SK-N-SH (cell line): ENCODE data around the gene VPS36. TPM values are rescaled to one million over a fixed set of nuclear protein-coding genes. Genes with fewer than 3 reads are reported as not detected.

Experiments
- CTCF ChIA-PET: fragments of 300-600, 350-600 bp; formaldehyde crosslinking; extraction: SDS; loops from one replicate; lab custom pipeline; 2021; lab: Yijun Ruan, JAX
- POLR2A ChIA-PET: fragments of 350-600 bp; sonication (Branson Sonifier 250); formaldehyde crosslinking; extraction: SDS; loops from one replicate; lab custom pipeline; 2020; ENCODE audit warnings: antibody characterized with exemption, inconsistent platforms; lab: Yijun Ruan, JAX
- DNase-seq: peaks from one replicate; pipeline ENCODE4 v3.0.0; 2012
- H2AFZ ChIP-seq: fragments of 200-600 bp; sonication (generic); 2 replicates; pipeline ENCODE4 v1.8.1; 2016; ENCODE audit warnings: antibody characterized with exemption, mild to moderate bottlenecking, low read depth
- H3F3A ChIP-seq: fragments of 200-600 bp; sonication (generic); replicated peaks from 2 replicates; pipeline ENCODE3; 2016; ENCODE audit warnings: antibody characterized with exemption, mild to moderate bottlenecking; ENCODE audit not compliant: insufficient read depth
- H3K27ac ChIP-seq, 2 experiments: fragments of 200-500 bp in 1 of 2; fragments of 200-600 bp in 1 of 2; sonication (Bioruptor generic) in 1 of 2; sonication (generic), shearing (Covaris generic) in 1 of 2; 2 replicates each; pipeline versions ENCODE4 v1.5.1 to v1.6.1; 2014 to 2016; ENCODE audit warnings: low read depth in 2 of 2, inconsistent platforms in 1 of 2, low read length in 1 of 2, mild to moderate bottlenecking in 1 of 2, mixed read lengths in 1 of 2
- H3K27me3 ChIP-seq: fragments of 200-600 bp; sonication (generic), shearing (Covaris generic); 2 replicates; pipeline ENCODE4 v1.6.1; 2016; ENCODE audit warnings: mixed run types; ENCODE audit not compliant: insufficient read depth
- H3K36me3 ChIP-seq, 2 experiments: fragments of 200-500 bp in 1 of 2; fragments of 200-600 bp in 1 of 2; sonication (Bioruptor generic) in 1 of 2; sonication (generic) in 1 of 2; replicated peaks in 1 of 2; 2 replicates each; pipeline versions ENCODE3 to v1.5.1; 2014 to 2016; ENCODE audit warnings: low read length in 1 of 2, mild to moderate bottlenecking in 1 of 2; ENCODE audit not compliant: insufficient read depth in 2 of 2, control insufficient read depth in 1 of 2
- H3K4me1 ChIP-seq, 2 experiments: fragments of 200-500 bp in 1 of 2; fragments of 200-600 bp in 1 of 2; sonication (Bioruptor generic) in 1 of 2; sonication (generic), shearing (Covaris generic) in 1 of 2; 2 replicates each; pipeline versions ENCODE4 v1.5.1 to v1.6.1; 2014 to 2016; ENCODE audit warnings: low read depth in 1 of 2, low read length in 1 of 2, mixed run types in 1 of 2; ENCODE audit not compliant: insufficient read depth in 2 of 2, control insufficient read depth in 1 of 2
- H3K4me2 ChIP-seq: fragments of 200-600 bp; sonication (generic), shearing (Covaris generic); 2 replicates; pipeline ENCODE4 v1.6.1; 2017; ENCODE audit warnings: mixed run types
- H3K4me3 ChIP-seq, 2 experiments: fragments of 200-500 bp in 1 of 2; fragments of 200-600 bp in 1 of 2; sonication (Bioruptor generic) in 1 of 2; sonication (generic), shearing (Covaris generic) in 1 of 2; 2 replicates each; pipeline versions ENCODE4 v1.5.1 to v1.8.1; 2014 to 2016; ENCODE audit warnings: low read depth in 2 of 2, inconsistent platforms in 1 of 2, low read length in 1 of 2, mild to moderate bottlenecking in 1 of 2, mixed read lengths in 1 of 2, moderate library complexity in 1 of 2
- H3K79me2 ChIP-seq: fragments of 200-600 bp; sonication (generic); 2 replicates; pipeline ENCODE4 v1.8.1; 2017; ENCODE audit warnings: mild to moderate bottlenecking; ENCODE audit not compliant: insufficient read depth
- H3K9ac ChIP-seq: fragments of 200-600 bp; sonication (generic); 2 replicates; pipeline ENCODE4 v1.6.1; 2017; ENCODE audit warnings: mixed run types
- H3K9me2 ChIP-seq: fragments of 200-600 bp; sonication (generic); 2 replicates; pipeline ENCODE4 v1.6.1; 2017; ENCODE audit warnings: mixed run types
- H3K9me3 ChIP-seq: fragments of 200-600 bp; sonication (generic); 2 replicates; pipeline ENCODE4 v1.6.1; 2017; ENCODE audit warnings: mixed run types, mild to moderate bottlenecking, moderate library complexity
- H4K20me1 ChIP-seq: fragments of 200-600 bp; sonication (generic); 2 replicates; pipeline ENCODE4 v1.6.1; 2017; ENCODE audit warnings: mild to moderate bottlenecking, mixed run types; ENCODE audit not compliant: insufficient read depth
- CHD2 ChIP-seq: fragments of 150-350 bp; IDR thresholded peaks from 2 replicates; pipeline ENCODE4 v1.6.1; 2018; ENCODE audit warnings: low read length; ENCODE audit not compliant: partially characterized antibody
- ELF1 ChIP-seq: IDR thresholded peaks from 2 replicates; pipeline ENCODE4 v1.4.0; 2012
- EP300 ChIP-seq, 2 experiments: IDR thresholded peaks; 2 replicates each; pipeline versions ENCODE4 v1.4.0 to v1.6.1; 2012; ENCODE audit warnings: borderline replicate concordance in 1 of 2, low read depth in 1 of 2, low read length in 1 of 2
- EZH2phosphoT487 ChIP-seq: fragments of 200-600 bp; sonication (generic); IDR thresholded peaks from 2 replicates; pipeline ENCODE4 v1.6.1; 2017; ENCODE audit warnings: low read depth, mixed run types, mild to moderate bottlenecking, antibody characterized with exemption, moderate library complexity, borderline replicate concordance
- FOSL2 ChIP-seq: IDR thresholded peaks from 2 replicates; pipeline ENCODE4 v1.4.0; 2012; ENCODE audit warnings: low read depth, mild to moderate bottlenecking, moderate library complexity, borderline replicate concordance
- FOXM1 ChIP-seq: IDR thresholded peaks from 2 replicates; pipeline ENCODE4 v1.4.0; 2012; ENCODE audit warnings: low read depth, mild to moderate bottlenecking
- MEF2A ChIP-seq: IDR thresholded peaks from 2 replicates; pipeline ENCODE4 v1.4.0; 2012; ENCODE audit warnings: low read depth, borderline replicate concordance
- MXI1 ChIP-seq: IDR thresholded peaks from 2 replicates; pipeline ENCODE4 v1.6.1; 2012; ENCODE audit warnings: mild to moderate bottlenecking, low read depth, low read length, improper control_type of control experiment
- NFIC ChIP-seq: IDR thresholded peaks from 2 replicates; pipeline ENCODE4 v1.4.0; 2012; ENCODE audit warnings: borderline replicate concordance
- POLR2AphosphoS5 ChIP-seq: IDR thresholded peaks from 2 replicates; pipeline ENCODE4 v1.6.1; 2012; ENCODE audit warnings: low read depth, low read length
- SIN3A ChIP-seq: IDR thresholded peaks from 2 replicates; pipeline ENCODE4 v1.6.1; 2012; ENCODE audit warnings: low read depth, mild to moderate bottlenecking, low read length, moderate library complexity, borderline replicate concordance
- TAF1 ChIP-seq: IDR thresholded peaks from 2 replicates; pipeline ENCODE4 v1.6.1; 2012; ENCODE audit warnings: low read depth, mild to moderate bottlenecking, low read length, moderate library complexity, borderline replicate concordance
- TCF12 ChIP-seq: IDR thresholded peaks from 2 replicates; pipeline ENCODE4 v1.4.0; 2012
- YY1 ChIP-seq: IDR thresholded peaks from 2 replicates; pipeline ENCODE4 v1.4.0; 2012; ENCODE audit warnings: low read depth, mild to moderate bottlenecking
- WGBS: methylation state at CpG from one replicate; pipeline ENCODE4 v1.1.6; 2017; ENCODE audit warnings: low lambda C conversion rate; 5-methylcytosine and 5-hydroxymethylcytosine counted together
- polyA plus RNA-seq, 3 experiments: library from polyadenylated mRNA; depleted of rRNA; stranded (reverse); fragments of >200 nt; gene quantifications; 2 replicates each; pipeline ENCODE4 v1.2.3, GENCODE V29; 2012
- TF ChIP-seq, protein P1 (sequence below): IDR thresholded peaks from 2 replicates; pipeline ENCODE4 v1.4.0; 2012; ENCODE audit warnings: low read depth, borderline replicate concordance
- TF ChIP-seq, protein P2 (sequence below): IDR thresholded peaks from 2 replicates; pipeline ENCODE4; 2012
- TF ChIP-seq, protein P3 (sequence below): IDR thresholded peaks from 2 replicates; pipeline ENCODE4 v1.6.1; 2012; ENCODE audit warnings: mild to moderate bottlenecking, low read depth, low read length, moderate library complexity
- TF ChIP-seq, protein P4 (sequence below): fragments of 150-350 bp; IDR thresholded peaks from 2 replicates; pipeline ENCODE4 v1.6.1; 2016; ENCODE audit warnings: mild to moderate bottlenecking, low read depth, low read length
- TF ChIP-seq, protein P5 (sequence below): fragments of 200-600 bp; sonication (generic); IDR thresholded peaks from 2 replicates; pipeline ENCODE4 v1.6.1; 2017; ENCODE audit warnings: antibody characterized with exemption, mild to moderate bottlenecking, moderate library complexity

VPS36 gene
- polyA plus RNA-seq, 1 of the 3 experiments (the other 2 are of a cell fraction), result 9.9 TPM

DNA sequence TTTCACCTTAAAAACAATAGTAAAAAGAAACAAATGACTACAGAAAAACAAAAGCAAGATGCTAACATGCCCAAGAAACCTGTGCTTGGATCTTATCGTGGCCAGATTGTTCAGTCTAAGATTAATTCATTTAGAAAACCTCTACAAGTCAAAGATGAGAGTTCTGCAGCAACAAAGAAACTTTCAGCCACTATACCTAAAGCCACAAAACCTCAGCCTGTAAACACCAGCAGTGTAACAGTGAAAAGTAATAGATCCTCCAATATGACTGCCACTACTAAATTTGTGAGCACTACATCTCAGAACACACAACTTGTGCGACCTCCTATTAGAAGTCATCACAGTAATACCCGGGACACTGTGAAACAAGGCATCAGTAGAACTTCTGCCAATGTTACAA lies 10.8 kb upstream of the VPS36 start:
- peaks cover 98% of the 10 kb centered on the region for H3K79me2 ChIP-seq
- POLR2A ChIA-PET, result no interaction called here

DNA sequence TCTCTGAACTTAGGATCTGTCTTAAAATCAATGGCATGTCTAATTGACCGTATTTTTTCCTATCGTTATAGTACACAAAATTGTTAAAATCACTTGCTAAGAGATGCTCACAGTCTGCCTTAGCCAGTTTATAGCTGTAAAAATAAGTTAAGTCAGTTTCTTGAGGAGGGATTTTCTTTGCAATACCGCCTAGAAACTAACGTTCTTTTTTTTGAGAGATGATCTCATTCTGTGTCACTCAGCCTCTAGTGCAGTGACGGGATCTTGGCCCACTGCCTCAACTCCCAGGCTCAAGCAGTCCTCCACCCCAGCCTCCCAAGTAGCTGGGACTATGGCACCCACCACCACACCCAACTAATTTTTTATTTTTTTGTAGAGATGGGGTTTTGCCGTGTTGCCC lies 9.2 kb upstream of the VPS36 start:
- CTCF ChIA-PET, result interaction anchor here (2.4 kb wide), 1 partner anchor 9 kb away, joined by 13 read pairs; no protein-coding TSS in a partner anchor
- 46% methylated on average over 6 of the region's 6 CpGs for WGBS
- TF ChIP-seq ELF1 (no peak), EP300 (IDR thresholded peaks at IDR 0.05; ENCODE audit: borderline replicate concordance in 1 of 2, low read depth in 1 of 2, low read length in 1 of 2) (no peak), CHD2 (no peak), NFIC (peak; percentile 73), MXI1 (no peak), MEF2A (no peak)
- TF ChIP-seq, protein P1, sequence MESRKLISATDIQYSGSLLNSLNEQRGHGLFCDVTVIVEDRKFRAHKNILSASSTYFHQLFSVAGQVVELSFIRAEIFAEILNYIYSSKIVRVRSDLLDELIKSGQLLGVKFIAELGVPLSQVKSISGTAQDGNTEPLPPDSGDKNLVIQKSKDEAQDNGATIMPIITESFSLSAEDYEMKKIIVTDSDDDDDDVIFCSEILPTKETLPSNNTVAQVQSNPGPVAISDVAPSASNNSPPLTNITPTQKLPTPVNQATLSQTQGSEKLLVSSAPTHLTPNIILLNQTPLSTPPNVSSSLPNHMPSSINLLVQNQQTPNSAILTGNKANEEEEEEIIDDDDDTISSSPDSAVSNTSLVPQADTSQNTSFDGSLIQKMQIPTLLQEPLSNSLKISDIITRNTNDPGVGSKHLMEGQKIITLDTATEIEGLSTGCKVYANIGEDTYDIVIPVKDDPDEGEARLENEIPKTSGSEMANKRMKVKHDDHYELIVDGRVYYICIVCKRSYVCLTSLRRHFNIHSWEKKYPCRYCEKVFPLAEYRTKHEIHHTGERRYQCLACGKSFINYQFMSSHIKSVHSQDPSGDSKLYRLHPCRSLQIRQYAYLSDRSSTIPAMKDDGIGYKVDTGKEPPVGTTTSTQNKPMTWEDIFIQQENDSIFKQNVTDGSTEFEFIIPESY, result no peak
- TF ChIP-seq, protein P2, sequence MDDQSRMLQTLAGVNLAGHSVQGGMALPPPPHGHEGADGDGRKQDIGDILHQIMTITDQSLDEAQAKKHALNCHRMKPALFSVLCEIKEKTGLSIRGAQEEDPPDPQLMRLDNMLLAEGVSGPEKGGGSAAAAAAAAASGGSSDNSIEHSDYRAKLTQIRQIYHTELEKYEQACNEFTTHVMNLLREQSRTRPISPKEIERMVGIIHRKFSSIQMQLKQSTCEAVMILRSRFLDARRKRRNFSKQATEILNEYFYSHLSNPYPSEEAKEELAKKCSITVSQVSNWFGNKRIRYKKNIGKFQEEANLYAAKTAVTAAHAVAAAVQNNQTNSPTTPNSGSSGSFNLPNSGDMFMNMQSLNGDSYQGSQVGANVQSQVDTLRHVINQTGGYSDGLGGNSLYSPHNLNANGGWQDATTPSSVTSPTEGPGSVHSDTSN, result peak; percentile 73
- TF ChIP-seq, protein P3, sequence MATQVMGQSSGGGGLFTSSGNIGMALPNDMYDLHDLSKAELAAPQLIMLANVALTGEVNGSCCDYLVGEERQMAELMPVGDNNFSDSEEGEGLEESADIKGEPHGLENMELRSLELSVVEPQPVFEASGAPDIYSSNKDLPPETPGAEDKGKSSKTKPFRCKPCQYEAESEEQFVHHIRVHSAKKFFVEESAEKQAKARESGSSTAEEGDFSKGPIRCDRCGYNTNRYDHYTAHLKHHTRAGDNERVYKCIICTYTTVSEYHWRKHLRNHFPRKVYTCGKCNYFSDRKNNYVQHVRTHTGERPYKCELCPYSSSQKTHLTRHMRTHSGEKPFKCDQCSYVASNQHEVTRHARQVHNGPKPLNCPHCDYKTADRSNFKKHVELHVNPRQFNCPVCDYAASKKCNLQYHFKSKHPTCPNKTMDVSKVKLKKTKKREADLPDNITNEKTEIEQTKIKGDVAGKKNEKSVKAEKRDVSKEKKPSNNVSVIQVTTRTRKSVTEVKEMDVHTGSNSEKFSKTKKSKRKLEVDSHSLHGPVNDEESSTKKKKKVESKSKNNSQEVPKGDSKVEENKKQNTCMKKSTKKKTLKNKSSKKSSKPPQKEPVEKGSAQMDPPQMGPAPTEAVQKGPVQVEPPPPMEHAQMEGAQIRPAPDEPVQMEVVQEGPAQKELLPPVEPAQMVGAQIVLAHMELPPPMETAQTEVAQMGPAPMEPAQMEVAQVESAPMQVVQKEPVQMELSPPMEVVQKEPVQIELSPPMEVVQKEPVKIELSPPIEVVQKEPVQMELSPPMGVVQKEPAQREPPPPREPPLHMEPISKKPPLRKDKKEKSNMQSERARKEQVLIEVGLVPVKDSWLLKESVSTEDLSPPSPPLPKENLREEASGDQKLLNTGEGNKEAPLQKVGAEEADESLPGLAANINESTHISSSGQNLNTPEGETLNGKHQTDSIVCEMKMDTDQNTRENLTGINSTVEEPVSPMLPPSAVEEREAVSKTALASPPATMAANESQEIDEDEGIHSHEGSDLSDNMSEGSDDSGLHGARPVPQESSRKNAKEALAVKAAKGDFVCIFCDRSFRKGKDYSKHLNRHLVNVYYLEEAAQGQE, result no peak
- TF ChIP-seq, protein P4, sequence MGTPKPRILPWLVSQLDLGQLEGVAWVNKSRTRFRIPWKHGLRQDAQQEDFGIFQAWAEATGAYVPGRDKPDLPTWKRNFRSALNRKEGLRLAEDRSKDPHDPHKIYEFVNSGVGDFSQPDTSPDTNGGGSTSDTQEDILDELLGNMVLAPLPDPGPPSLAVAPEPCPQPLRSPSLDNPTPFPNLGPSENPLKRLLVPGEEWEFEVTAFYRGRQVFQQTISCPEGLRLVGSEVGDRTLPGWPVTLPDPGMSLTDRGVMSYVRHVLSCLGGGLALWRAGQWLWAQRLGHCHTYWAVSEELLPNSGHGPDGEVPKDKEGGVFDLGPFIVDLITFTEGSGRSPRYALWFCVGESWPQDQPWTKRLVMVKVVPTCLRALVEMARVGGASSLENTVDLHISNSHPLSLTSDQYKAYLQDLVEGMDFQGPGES, result no peak

More for the DNA sequence above, 10.8 kb upstream of the VPS36 start:
- Histone ChIP-seq H2AFZ (no peak overlapping the region), H3K9me3 (no peaks in the 10 kb centered on the region), H3K4me1 (peaks cover 4 to 18% of the 10 kb centered on the region in 2 experiments; a peak in 3 of 4 replicates), H3K9me2 (no peaks in the 10 kb centered on the region), H3K27ac (peak overlapping the region in 1 of 2 experiments; percentile 6; a peak in 1 of 4 replicates), H3K36me3 (peaks cover 37 to 48% of the 10 kb centered on the region in 2 experiments), H3K27me3 (no peaks in the 10 kb centered on the region), H3K4me2 (0 out of 2 replicates have a peak overlapping the region, but pooled peaks have one; percentile 31), H3F3A (peaks cover 7% of the 10 kb centered on the region), H3K9ac (no peak overlapping the region), H3K4me3 (no peak overlapping the region), H4K20me1 (peaks cover 3% of the 10 kb centered on the region; the same call in 1 of the 2 replicates)
- CTCF ChIA-PET, result interaction anchor here (2.5 kb wide), 2 partner anchors 10 to 12 kb away, joined by 7 to 11 read pairs; partner anchors contain the start of gene VPS36
- TF ChIP-seq SIN3A (no peak), NFIC (no peak), EZH2phosphoT487 (no peak), FOXM1 (no peak), TCF12 (no peak), POLR2AphosphoS5 (no peak), YY1 (no peak), ELF1 (no peak), TAF1 (no peak), FOSL2 (no peak)
- TF ChIP-seq, protein P5, sequence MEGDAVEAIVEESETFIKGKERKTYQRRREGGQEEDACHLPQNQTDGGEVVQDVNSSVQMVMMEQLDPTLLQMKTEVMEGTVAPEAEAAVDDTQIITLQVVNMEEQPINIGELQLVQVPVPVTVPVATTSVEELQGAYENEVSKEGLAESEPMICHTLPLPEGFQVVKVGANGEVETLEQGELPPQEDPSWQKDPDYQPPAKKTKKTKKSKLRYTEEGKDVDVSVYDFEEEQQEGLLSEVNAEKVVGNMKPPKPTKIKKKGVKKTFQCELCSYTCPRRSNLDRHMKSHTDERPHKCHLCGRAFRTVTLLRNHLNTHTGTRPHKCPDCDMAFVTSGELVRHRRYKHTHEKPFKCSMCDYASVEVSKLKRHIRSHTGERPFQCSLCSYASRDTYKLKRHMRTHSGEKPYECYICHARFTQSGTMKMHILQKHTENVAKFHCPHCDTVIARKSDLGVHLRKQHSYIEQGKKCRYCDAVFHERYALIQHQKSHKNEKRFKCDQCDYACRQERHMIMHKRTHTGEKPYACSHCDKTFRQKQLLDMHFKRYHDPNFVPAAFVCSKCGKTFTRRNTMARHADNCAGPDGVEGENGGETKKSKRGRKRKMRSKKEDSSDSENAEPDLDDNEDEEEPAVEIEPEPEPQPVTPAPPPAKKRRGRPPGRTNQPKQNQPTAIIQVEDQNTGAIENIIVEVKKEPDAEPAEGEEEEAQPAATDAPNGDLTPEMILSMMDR, result no peak
- WGBS, result 75% methylated on average over 3 of the region's 3 CpGs
- no peak for DNase-seq

More for the DNA sequence above, 9.2 kb upstream of the VPS36 start:
- Histone ChIP-seq H3K4me3 (no peak overlapping the region), H3K9me3 (no peaks in the 10 kb centered on the region), H3K27me3 (no peaks in the 10 kb centered on the region), H3K4me1 (peaks cover 4 to 18% of the 10 kb centered on the region in 2 experiments; a peak in 3 of 4 replicates), H3K79me2 (peaks cover 89% of the 10 kb centered on the region), H3K36me3 (peaks cover 24 to 32% of the 10 kb centered on the region in 2 experiments), H3K27ac (peak overlapping the region in 1 of 2 experiments; percentile 57; a peak in 2 of 4 replicates), H3F3A (peaks cover 5% of the 10 kb centered on the region), H4K20me1 (peaks cover 3% of the 10 kb centered on the region; the same call in 1 of the 2 replicates), H3K4me2 (0 out of 2 replicates have a peak overlapping the region, but pooled peaks have one; percentile 17), H2AFZ (no peak overlapping the region), H3K9me2 (no peaks in the 10 kb centered on the region), H3K9ac (no peak overlapping the region)
- POLR2A ChIA-PET, result no interaction called here
- DNase-seq, result no peak
